H9 (cell line): ENCODE results near the gene MRAP. TPM values are rescaled to one million over a fixed set of nuclear protein-coding genes. Genes with fewer than 3 reads are reported as not detected.
A peak's percentile ranks its signal among the peaks of the same experiment; 100 is the strongest.

ENCODE experiments used
- DNase-seq: peaks from one replicate; pipeline ENCODE4 v3.0.0-alpha.2; 2017
- H2AFZ ChIP-seq: one replicate; pipeline ENCODE4 v1.6.1; 2013; ENCODE audit warnings: mild to moderate bottlenecking, low read length, control low read depth, moderate library complexity
- H2AK5ac ChIP-seq: 2 replicates; pipeline ENCODE4 v1.6.1; 2013; ENCODE audit warnings: low read length, control low read depth, mixed read lengths; ENCODE audit not compliant: insufficient read length
- H2BK120ac ChIP-seq: one replicate; pipeline ENCODE4 v1.6.1; 2013; ENCODE audit warnings: low read depth, mild to moderate bottlenecking, low read length, control low read depth, inconsistent platforms; ENCODE audit not compliant: poor library complexity, severe bottlenecking
- H2BK12ac ChIP-seq: 2 replicates; pipeline ENCODE4 v1.6.1; 2013; ENCODE audit warnings: low read length, control low read depth, mixed read lengths, low read depth; ENCODE audit not compliant: insufficient read length
- H2BK15ac ChIP-seq: 2 replicates; pipeline ENCODE4 v1.6.1; 2013; ENCODE audit warnings: low read depth, low read length, control low read depth
- H2BK20ac ChIP-seq: one replicate; pipeline ENCODE4 v1.6.1; 2013; ENCODE audit warnings: low read depth, mild to moderate bottlenecking, low read length, control low read depth, inconsistent platforms; ENCODE audit not compliant: poor library complexity, severe bottlenecking
- H2BK5ac ChIP-seq: 2 replicates; pipeline ENCODE4 v1.6.1; 2013; ENCODE audit warnings: low read length, control low read depth, mixed read lengths; ENCODE audit not compliant: insufficient read length
- H3K14ac ChIP-seq: 2 replicates; pipeline ENCODE4 v1.6.1; 2013; ENCODE audit warnings: low read length, control low read depth; ENCODE audit not compliant: insufficient read depth
- H3K18ac ChIP-seq: 2 replicates; pipeline ENCODE4 v1.6.1; 2013; ENCODE audit warnings: low read depth, mild to moderate bottlenecking, mixed read lengths, low read length, control low read depth; ENCODE audit not compliant: insufficient read length
- H3K23ac ChIP-seq: 2 replicates; pipeline ENCODE4 v1.6.1; 2013; ENCODE audit warnings: low read length, control low read depth, mixed read lengths, low read depth; ENCODE audit not compliant: insufficient read length
- H3K23me2 ChIP-seq: 2 replicates; pipeline ENCODE4 v1.6.1; 2013; ENCODE audit warnings: low read depth, mild to moderate bottlenecking, mixed read lengths, low read length, control low read depth; ENCODE audit not compliant: insufficient read length, poor library complexity, severe bottlenecking
- H3K27ac ChIP-seq: 2 replicates; pipeline ENCODE4 v1.5.1; 2013; ENCODE audit warnings: low read length, control low read depth, mixed read lengths, low read depth; ENCODE audit not compliant: insufficient read length
- H3K27me3 ChIP-seq: 2 replicates; pipeline ENCODE4 v1.6.1; 2013; ENCODE audit warnings: low read length, control low read depth, inconsistent platforms; ENCODE audit not compliant: insufficient read depth
- H3K4ac ChIP-seq: 2 replicates; pipeline ENCODE4 v1.6.1; 2013; ENCODE audit warnings: low read depth, mild to moderate bottlenecking, control low read depth, inconsistent platforms, low read length, moderate library complexity
- H3K4me1 ChIP-seq: 2 replicates; pipeline ENCODE4 v1.6.1; 2013; ENCODE audit warnings: low read length, control low read depth, inconsistent platforms; ENCODE audit not compliant: insufficient read depth
- H3K4me2 ChIP-seq: 2 replicates; pipeline ENCODE4 v1.6.1; 2013; ENCODE audit warnings: low read length, control low read depth, mixed read lengths; ENCODE audit not compliant: insufficient read length, insufficient read depth
- H3K56ac ChIP-seq: 2 replicates; pipeline ENCODE4 v1.6.1; 2013; ENCODE audit warnings: low read depth, mild to moderate bottlenecking, mixed read lengths, low read length, control low read depth; ENCODE audit not compliant: insufficient read length
- H3K79me1 ChIP-seq: 2 replicates; pipeline ENCODE4 v1.6.1; 2013; ENCODE audit warnings: low read depth, mild to moderate bottlenecking, moderate library complexity, low read length, control low read depth, inconsistent platforms; ENCODE audit not compliant: insufficient read depth, poor library complexity, severe bottlenecking
- H3K79me2 ChIP-seq: 2 replicates; pipeline ENCODE4 v1.6.1; 2013; ENCODE audit warnings: low read length, control low read depth, inconsistent platforms; ENCODE audit not compliant: insufficient read depth
- H3K9ac ChIP-seq: 2 replicates; pipeline ENCODE4 v1.6.1; 2013; ENCODE audit warnings: low read length, control low read depth, mixed read lengths; ENCODE audit not compliant: insufficient read length; ENCODE audit errors: extremely low read depth
- H3K9me3 ChIP-seq: one replicate; pipeline ENCODE4 v1.6.1; 2013; ENCODE audit warnings: low read depth, low read length, inconsistent platforms; ENCODE audit not compliant: control insufficient read depth
- H3T11ph ChIP-seq: one replicate; pipeline ENCODE4 v1.6.1; 2013; ENCODE audit warnings: mild to moderate bottlenecking, low read length, control low read depth, inconsistent platforms
- H4K20me1 ChIP-seq: one replicate; pipeline ENCODE4 v1.6.1; 2013; ENCODE audit not compliant: control insufficient read depth, insufficient read length, insufficient read depth
- H4K5ac ChIP-seq: 2 replicates; pipeline ENCODE4 v1.6.1; 2013; ENCODE audit warnings: low read depth, mild to moderate bottlenecking, mixed read lengths, low read length, control low read depth; ENCODE audit not compliant: insufficient read length
- H4K8ac ChIP-seq: replicated peaks from 2 replicates; pipeline ENCODE4 v1.6.1; 2013; ENCODE audit warnings: low read length, control low read depth, mixed read lengths, low read depth; ENCODE audit not compliant: insufficient read length
- H4K91ac ChIP-seq: 2 replicates; pipeline ENCODE4 v1.6.1; 2013; ENCODE audit warnings: low read depth, mild to moderate bottlenecking, moderate library complexity, mixed read lengths, low read length, control low read depth; ENCODE audit not compliant: insufficient read length
- H3K27ac Mint-ChIP-seq, 3 experiments: 2 replicates in 2 of 3; 3 replicates in 1 of 3; pipeline ENCODE4 v1.8.0; 2020 to 2021; ENCODE audit warnings: mixed read lengths in 3 of 3, mild to moderate bottlenecking in 1 of 3, moderate library complexity in 1 of 3
- H3K27me3 Mint-ChIP-seq: 2 replicates; pipeline ENCODE4 v1.8.0; 2021; ENCODE audit warnings: low read depth, mild to moderate bottlenecking, moderate library complexity, mixed read lengths
- H3K36me3 Mint-ChIP-seq, 3 experiments: 2 replicates in 2 of 3; 3 replicates in 1 of 3; pipeline ENCODE4 v1.8.0; 2020 to 2021; ENCODE audit warnings: low read depth in 3 of 3, mixed read lengths in 3 of 3; ENCODE audit not compliant: insufficient read depth in 1 of 3
- H3K4me1 Mint-ChIP-seq, 2 experiments: 2 replicates each; pipeline ENCODE4 v1.8.0; 2020; ENCODE audit warnings: mixed read lengths in 2 of 2
- H3K4me3 Mint-ChIP-seq, 2 experiments: 2 replicates in 1 of 2; 3 replicates in 1 of 2; pipeline ENCODE4 v1.8.0; 2020 to 2021; ENCODE audit warnings: mild to moderate bottlenecking in 2 of 2, mixed read lengths in 2 of 2, moderate library complexity in 1 of 2
- H3K9me3 Mint-ChIP-seq, 2 experiments: 2 replicates in 1 of 2; 3 replicates in 1 of 2; pipeline ENCODE4 v1.8.0; 2020; ENCODE audit warnings: mild to moderate bottlenecking in 2 of 2, mixed read lengths in 2 of 2, moderate library complexity in 1 of 2
- WGBS: extraction: QIAGEN DNeasy Blood & Tissue Kit; methylation state at CpG from one replicate; pipeline ENCODE4 v1.1.7; 2013; ENCODE audit warnings: missing lambda C conversion rate, low lambda C conversion rate, mixed read lengths; ENCODE audit not compliant: insufficient read length; ENCODE audit errors: extremely low coverage; 5-methylcytosine and 5-hydroxymethylcytosine counted together
- total RNA-seq: library from RNA; stranded (reverse); gene quantifications from 2 replicates; pipeline ENCODE4 v1.2.1, GENCODE V29; 2021
- TF ChIP-seq, protein P1 (sequence below): fragments of 200-600 bp; sonication (generic); conservative IDR thresholded peaks from 3 replicates; pipeline ENCODE4 v1.8.0; 2021; ENCODE audit warnings: antibody characterized with exemption, mild to moderate bottlenecking

The MRAP gene
- total RNA-seq, 1 experiment from 2014 or later, result not detected

DNA sequence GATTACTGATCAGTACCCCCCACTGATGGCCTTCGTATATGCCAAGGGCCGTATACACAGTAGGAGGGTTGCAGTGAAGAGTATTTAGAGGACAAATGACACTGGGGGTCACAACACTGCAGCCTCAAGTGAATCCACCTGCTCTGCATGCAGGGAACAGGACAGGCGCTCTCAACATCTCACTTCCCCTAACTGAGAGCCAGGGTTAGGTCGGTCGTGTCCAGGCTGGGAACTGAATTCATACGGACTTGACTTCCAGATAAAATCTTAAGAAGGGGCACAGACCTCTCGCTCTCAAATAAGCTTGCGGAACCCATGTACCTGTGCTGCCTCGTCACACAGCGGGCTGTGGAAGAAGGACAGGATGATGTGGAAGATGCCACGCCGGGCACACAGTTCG, 22.8 kb downstream of the MRAP start:
- H2AFZ ChIP-seq, result no peak overlapping the region
- no peaks in the 10 kb centered on the region for H3K27me3 Mint-ChIP-seq
- H3K4me2 ChIP-seq, result no peak overlapping the region
- no peak overlapping the region for H2BK5ac ChIP-seq
- no peak overlapping the region for H2AK5ac ChIP-seq
- H2BK20ac ChIP-seq, result no peak overlapping the region
- H2BK120ac ChIP-seq, result no peak overlapping the region
- H3K27me3 ChIP-seq, result no peaks in the 10 kb centered on the region
- no peak overlapping the region for H3K4me3 Mint-ChIP-seq
- peaks cover 50 to 95% (median 93%) of the 10 kb centered on the region in 3 experiments for H3K36me3 Mint-ChIP-seq
- no peak overlapping the region for H2BK15ac ChIP-seq
- no peak overlapping the region for H3K4ac ChIP-seq
- no peak overlapping the region for H4K91ac ChIP-seq
- H4K8ac ChIP-seq, result no peak overlapping the region
- no peaks in the 10 kb centered on the region for H3K4me1 ChIP-seq
- no peaks in the 10 kb centered on the region for H4K20me1 ChIP-seq
- H3T11ph ChIP-seq, result no peak overlapping the region
- H4K5ac ChIP-seq, result no peak overlapping the region
- H3K27ac ChIP-seq, result no peak overlapping the region
- H3K79me1 ChIP-seq, result no peaks in the 10 kb centered on the region
- no peak overlapping the region for H3K9ac ChIP-seq
- no peak overlapping the region for H3K56ac ChIP-seq
- no CpG with 5 or more reads among the region's 13 CpGs for WGBS
- no peaks in the 10 kb centered on the region for H3K23me2 ChIP-seq
- no peak overlapping the region for H3K23ac ChIP-seq
- H2BK12ac ChIP-seq, result no peak overlapping the region
- H3K27ac Mint-ChIP-seq, result peak overlapping the region in 1 of 3 experiments; percentile 57; a peak in 1 of 7 replicates
- H3K4me1 Mint-ChIP-seq, result no peaks in the 10 kb centered on the region
- H3K14ac ChIP-seq, result no peak overlapping the region
- TF ChIP-seq, protein P1, sequence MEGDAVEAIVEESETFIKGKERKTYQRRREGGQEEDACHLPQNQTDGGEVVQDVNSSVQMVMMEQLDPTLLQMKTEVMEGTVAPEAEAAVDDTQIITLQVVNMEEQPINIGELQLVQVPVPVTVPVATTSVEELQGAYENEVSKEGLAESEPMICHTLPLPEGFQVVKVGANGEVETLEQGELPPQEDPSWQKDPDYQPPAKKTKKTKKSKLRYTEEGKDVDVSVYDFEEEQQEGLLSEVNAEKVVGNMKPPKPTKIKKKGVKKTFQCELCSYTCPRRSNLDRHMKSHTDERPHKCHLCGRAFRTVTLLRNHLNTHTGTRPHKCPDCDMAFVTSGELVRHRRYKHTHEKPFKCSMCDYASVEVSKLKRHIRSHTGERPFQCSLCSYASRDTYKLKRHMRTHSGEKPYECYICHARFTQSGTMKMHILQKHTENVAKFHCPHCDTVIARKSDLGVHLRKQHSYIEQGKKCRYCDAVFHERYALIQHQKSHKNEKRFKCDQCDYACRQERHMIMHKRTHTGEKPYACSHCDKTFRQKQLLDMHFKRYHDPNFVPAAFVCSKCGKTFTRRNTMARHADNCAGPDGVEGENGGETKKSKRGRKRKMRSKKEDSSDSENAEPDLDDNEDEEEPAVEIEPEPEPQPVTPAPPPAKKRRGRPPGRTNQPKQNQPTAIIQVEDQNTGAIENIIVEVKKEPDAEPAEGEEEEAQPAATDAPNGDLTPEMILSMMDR, result no peak
- no peaks in the 10 kb centered on the region for H3K9me3 Mint-ChIP-seq
- H3K9me3 ChIP-seq, result no peaks in the 10 kb centered on the region
- H3K79me2 ChIP-seq, result no peaks in the 10 kb centered on the region
- H3K18ac ChIP-seq, result no peak overlapping the region
- DNase-seq, result no peak
